Stimulated activated CD4-positive, alpha-beta T cell treated with anti-CD3 and anti-CD28 coated beads, Interleukin-12 subunit alpha, Interleukin-12 subunit beta, amount 100 ng/mL, for 4 hours (primary cell): Measurements from ENCODE around the gene DIMT1.

Source experiments
- DNase-seq: peaks from one replicate; pipeline ENCODE4 v3.0.0-alpha.2; 2020

Gene DIMT1

DNA sequence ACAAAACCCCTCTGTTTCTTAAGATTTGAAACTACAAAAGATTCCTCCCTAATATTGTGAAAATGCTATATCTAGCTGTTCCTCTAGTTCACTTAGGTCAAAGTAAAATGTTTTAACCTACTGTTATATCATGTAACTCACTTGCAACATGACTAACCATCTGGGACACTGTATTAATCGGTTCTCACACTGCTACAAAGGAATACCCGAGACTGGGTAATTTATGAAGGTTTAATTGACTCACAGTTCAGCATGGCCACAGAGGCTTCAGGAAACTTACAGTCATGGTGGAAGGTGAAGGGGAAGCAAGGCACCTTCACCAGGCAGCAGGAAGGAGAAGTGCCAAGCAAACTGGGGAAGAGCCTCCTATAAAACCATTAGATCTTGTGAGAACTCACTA is 34.7 kb downstream of the DIMT1 start:
- no peak for DNase-seq

DNA sequence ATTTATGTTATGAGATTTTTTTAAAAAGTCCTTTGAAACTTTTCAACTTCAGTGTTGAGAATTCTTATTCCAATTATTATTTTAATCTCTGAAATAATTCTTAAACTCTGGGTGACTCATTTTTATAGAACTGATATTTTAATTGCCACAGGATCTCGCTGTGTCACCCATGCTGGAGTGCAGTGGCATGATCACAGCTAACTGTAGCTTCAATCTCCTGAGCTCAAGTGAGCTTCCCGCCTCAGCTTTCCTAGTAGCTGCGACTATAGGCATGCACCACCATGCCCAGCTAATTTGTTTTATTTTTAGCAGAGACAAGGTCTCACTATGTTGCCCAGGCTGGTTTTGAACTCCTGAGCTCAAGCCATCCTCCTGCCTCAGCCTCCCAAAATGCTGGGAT is 41.0 kb downstream of the DIMT1 start:
- no peak for DNase-seq

GRCh38 chr5:62354028-62354874 is 49.5 kb downstream of the DIMT1 start:
- no peak for DNase-seq

GRCh38 chr5:62348723-62349481 is 54.8 kb downstream of the DIMT1 start:
- no peak for DNase-seq

- DNase-seq: no peak
Observed at GRCh38 chr5:62347928-62348327, 55.8 kb downstream of the DIMT1 start.

DNA sequence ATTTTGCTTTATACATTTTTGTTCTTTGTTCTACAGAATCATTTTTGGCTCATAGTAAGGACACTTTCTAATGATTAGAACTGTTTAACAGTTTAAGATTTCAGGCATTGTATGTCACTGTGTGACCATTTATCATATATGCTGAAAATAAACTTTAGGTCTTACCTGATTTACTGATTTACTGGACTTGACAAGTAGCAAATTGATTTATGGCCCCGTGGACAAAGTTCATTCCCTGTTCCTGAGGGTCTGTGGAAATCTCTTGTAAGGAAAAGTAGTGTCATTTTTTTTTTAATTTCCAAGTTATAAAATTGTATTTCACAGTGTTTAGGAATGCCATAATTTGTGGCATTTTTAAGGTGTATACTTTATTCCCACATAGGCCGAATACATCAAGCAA is 57.0 kb downstream of the DIMT1 start:
- no peak for DNase-seq

DNA sequence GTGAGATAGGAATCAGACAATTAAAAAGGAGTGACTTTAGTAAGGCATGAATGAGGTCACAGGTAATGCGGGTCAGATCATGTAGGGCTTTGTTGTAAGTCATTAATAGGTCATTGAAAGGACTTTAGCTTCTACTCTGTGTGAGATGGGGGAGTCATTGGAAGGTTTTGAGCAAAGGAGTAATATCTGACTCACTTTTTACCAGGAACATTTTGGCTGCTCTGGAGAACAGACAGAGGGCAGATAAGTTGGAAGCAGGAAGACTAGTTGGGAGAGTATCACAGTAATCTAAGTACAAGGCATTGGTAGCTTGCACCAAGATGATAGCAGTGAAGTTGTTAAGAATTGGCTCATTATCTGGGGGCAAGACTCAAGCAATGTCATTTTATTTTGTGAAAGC is 60.3 kb downstream of the DIMT1 start:
- no peak for DNase-seq

DNA sequence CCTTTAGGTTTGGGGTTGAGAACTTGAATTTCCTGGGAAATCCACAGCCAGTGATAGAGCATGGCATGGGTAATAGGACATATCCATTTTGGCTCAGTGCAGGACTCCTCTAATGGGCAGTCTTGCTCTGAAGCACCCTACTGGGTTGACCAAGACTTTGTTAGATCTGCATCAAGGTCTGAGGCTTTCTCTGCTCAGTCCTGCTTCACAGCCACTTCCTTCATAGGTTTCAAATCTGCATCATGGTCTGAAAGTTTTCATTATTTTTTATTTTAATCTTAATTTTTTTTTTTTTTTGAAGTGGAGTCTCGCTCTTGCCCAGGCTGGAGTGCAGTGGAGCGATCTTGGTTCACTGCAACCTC is 61.2 kb downstream of the DIMT1 start:
- DNase-seq: no peak

GRCh38 chr5:62341783-62342475 is 61.8 kb downstream of the DIMT1 start:
- DNase-seq: no peak

DNA sequence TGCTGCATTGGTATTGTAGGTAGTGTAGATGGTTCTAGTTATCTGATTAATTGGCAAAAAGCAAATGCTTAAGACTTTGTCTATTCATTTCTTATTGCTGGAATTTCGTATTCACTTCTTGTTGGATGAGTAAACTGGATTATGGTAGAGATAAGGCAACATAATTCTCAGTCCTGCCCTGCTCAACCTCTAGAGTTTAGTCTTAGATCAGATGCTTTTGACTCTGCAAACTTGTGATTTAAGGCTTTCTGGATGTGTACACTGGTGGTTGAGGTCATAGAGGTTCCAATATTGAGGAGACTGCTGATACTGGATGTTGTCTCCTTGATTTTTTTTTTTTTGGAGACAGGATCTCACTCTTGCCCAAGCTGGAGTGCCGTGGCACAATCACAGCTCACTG is 62.7 kb downstream of the DIMT1 start:
- DNase-seq: no peak

DNA sequence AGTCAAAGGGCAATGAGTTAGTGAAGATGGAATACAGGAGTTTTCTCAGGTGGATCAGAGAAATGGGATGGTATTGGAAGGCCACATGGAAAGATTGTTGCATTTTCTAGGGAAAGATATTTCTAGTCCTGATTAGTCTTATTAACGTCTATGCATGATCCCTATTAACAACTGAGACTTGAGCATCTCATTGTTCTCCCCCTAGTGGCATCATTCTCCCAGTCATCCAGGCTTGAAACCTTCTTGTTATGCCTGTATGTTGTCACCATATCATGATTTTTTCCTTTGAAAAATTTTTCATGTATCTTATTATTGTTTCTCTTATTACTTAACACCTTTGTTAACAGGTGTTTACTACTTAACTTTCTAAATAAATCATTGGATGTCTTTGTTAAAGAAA is 63.3 kb downstream of the DIMT1 start:
- DNase-seq: no peak
